ENCODE results near the gene ITPR2. TPM values are rescaled to one million over a fixed set of nuclear protein-coding genes. Genes with fewer than 3 reads are reported as not detected.

Gene ITPR2
- total and polyA plus RNA-seq, 2 of the 13 experiments (the other 11 are each of a cell fraction or from before 2014, with no cell fraction given), result 31.9 to 81.9 TPM

DNA sequence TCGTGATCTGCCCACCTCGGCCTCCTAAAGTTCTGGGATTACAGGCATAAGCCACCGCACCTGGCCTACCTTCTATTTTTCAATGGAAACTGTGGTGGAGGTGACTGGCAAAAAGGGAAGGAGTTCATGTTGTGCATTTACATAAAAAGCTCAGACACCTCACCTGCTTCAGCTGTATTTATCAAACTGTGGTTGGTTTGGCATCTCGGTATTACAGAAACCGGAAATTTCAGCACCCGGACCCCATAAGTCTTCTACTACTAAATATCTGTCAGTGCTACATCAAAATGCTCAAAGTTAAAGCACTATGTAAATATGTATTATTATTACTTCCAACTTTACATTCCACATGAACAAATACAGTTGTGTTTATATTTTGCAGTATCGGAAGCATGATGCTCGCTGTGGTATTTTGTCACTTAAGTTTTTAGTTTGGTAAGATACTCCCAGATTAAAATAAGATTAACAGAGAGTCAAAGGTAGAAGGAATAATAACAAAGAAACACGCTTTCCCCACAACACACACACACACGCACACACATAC lies 95.4 kb downstream of the ITPR2 start (continued):
- TF ChIP-seq, protein P1, sequence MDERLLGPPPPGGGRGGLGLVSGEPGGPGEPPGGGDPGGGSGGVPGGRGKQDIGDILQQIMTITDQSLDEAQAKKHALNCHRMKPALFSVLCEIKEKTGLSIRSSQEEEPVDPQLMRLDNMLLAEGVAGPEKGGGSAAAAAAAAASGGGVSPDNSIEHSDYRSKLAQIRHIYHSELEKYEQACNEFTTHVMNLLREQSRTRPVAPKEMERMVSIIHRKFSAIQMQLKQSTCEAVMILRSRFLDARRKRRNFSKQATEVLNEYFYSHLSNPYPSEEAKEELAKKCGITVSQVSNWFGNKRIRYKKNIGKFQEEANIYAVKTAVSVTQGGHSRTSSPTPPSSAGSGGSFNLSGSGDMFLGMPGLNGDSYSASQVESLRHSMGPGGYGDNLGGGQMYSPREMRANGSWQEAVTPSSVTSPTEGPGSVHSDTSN (CRISPR knock-in tag; IDR thresholded peaks at IDR 0.05), result no peak
- TF ChIP-seq, protein P2, sequence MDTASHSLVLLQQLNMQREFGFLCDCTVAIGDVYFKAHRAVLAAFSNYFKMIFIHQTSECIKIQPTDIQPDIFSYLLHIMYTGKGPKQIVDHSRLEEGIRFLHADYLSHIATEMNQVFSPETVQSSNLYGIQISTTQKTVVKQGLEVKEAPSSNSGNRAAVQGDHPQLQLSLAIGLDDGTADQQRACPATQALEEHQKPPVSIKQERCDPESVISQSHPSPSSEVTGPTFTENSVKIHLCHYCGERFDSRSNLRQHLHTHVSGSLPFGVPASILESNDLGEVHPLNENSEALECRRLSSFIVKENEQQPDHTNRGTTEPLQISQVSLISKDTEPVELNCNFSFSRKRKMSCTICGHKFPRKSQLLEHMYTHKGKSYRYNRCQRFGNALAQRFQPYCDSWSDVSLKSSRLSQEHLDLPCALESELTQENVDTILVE (CRISPR knock-in tag; IDR thresholded peaks at IDR 0.05), result no peak
- TF ChIP-seq, protein P3, sequence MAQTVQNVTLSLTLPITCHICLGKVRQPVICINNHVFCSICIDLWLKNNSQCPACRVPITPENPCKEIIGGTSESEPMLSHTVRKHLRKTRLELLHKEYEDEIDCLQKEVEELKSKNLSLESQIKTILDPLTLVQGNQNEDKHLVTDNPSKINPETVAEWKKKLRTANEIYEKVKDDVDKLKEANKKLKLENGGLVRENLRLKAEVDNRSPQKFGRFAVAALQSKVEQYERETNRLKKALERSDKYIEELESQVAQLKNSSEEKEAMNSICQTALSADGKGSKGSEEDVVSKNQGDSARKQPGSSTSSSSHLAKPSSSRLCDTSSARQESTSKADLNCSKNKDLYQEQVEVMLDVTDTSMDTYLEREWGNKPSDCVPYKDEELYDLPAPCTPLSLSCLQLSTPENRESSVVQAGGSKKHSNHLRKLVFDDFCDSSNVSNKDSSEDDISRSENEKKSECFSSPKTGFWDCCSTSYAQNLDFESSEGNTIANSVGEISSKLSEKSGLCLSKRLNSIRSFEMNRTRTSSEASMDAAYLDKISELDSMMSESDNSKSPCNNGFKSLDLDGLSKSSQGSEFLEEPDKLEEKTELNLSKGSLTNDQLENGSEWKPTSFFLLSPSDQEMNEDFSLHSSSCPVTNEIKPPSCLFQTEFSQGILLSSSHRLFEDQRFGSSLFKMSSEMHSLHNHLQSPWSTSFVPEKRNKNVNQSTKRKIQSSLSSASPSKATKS (CRISPR knock-in tag; IDR thresholded peaks at IDR 0.05), result no peak
- 0 out of 2 replicates have a peak, but pooled peaks have one; percentile 1 for TF ChIP-seq SSRP1 (CRISPR knock-in tag; IDR thresholded peaks at IDR 0.05)
- TF ChIP-seq, protein P4, sequence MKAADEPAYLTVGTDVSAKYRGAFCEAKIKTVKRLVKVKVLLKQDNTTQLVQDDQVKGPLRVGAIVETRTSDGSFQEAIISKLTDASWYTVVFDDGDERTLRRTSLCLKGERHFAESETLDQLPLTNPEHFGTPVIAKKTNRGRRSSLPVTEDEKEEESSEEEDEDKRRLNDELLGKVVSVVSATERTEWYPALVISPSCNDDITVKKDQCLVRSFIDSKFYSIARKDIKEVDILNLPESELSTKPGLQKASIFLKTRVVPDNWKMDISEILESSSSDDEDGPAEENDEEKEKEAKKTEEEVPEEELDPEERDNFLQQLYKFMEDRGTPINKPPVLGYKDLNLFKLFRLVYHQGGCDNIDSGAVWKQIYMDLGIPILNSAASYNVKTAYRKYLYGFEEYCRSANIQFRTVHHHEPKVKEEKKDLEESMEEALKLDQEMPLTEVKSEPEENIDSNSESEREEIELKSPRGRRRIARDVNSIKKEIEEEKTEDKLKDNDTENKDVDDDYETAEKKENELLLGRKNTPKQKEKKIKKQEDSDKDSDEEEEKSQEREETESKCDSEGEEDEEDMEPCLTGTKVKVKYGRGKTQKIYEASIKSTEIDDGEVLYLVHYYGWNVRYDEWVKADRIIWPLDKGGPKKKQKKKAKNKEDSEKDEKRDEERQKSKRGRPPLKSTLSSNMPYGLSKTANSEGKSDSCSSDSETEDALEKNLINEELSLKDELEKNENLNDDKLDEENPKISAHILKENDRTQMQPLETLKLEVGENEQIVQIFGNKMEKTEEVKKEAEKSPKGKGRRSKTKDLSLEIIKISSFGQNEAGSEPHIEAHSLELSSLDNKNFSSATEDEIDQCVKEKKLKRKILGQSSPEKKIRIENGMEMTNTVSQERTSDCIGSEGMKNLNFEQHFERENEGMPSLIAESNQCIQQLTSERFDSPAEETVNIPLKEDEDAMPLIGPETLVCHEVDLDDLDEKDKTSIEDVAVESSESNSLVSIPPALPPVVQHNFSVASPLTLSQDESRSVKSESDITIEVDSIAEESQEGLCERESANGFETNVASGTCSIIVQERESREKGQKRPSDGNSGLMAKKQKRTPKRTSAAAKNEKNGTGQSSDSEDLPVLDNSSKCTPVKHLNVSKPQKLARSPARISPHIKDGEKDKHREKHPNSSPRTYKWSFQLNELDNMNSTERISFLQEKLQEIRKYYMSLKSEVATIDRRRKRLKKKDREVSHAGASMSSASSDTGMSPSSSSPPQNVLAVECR (CRISPR knock-in tag; IDR thresholded peaks at IDR 0.05; ENCODE audit: borderline replicate concordance), result no peak
- peak; percentile 59; the same call in 1 of the 2 replicates for TF ChIP-seq RBFOX2 (IDR thresholded peaks at IDR 0.05; ENCODE audit: low read depth, low read length)
- TF ChIP-seq, protein P5, sequence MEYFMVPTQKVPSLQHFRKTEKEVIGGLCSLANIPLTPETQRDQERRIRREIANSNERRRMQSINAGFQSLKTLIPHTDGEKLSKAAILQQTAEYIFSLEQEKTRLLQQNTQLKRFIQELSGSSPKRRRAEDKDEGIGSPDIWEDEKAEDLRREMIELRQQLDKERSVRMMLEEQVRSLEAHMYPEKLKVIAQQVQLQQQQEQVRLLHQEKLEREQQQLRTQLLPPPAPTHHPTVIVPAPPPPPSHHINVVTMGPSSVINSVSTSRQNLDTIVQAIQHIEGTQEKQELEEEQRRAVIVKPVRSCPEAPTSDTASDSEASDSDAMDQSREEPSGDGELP (IDR thresholded peaks at IDR 0.05; ENCODE audit: borderline replicate concordance, low read depth), result 0 out of 2 replicates have a peak, but pooled peaks have one; percentile 12
- no peak for TF ChIP-seq ZNF883 (CRISPR knock-in tag; IDR thresholded peaks at IDR 0.05; ENCODE audit: not compliant biosample characterization)
- TF ChIP-seq POLR2AphosphoS2 (IDR thresholded peaks at IDR 0.05; ENCODE audit: low read depth, low read length), result no peak
- TF ChIP-seq ZNF180 (CRISPR knock-in tag; IDR thresholded peaks at IDR 0.05; ENCODE audit: borderline replicate concordance, low read depth), result no peak
- no peak for TF ChIP-seq RFXAP (CRISPR knock-in tag; IDR thresholded peaks at IDR 0.05; ENCODE audit: borderline replicate concordance)
- TF ChIP-seq, protein P6, sequence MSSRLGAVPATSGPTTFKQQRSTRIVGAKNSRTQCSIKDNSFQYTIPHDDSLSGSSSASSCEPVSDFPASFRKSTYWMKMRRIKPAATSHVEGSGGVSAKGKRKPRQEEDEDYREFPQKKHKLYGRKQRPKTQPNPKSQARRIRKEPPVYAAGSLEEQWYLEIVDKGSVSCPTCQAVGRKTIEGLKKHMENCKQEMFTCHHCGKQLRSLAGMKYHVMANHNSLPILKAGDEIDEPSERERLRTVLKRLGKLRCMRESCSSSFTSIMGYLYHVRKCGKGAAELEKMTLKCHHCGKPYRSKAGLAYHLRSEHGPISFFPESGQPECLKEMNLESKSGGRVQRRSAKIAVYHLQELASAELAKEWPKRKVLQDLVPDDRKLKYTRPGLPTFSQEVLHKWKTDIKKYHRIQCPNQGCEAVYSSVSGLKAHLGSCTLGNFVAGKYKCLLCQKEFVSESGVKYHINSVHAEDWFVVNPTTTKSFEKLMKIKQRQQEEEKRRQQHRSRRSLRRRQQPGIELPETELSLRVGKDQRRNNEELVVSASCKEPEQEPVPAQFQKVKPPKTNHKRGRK (CRISPR knock-in tag; IDR thresholded peaks at IDR 0.05), result no peak
